Activated CD8-positive, alpha-beta memory T cell treated with anti-CD3 and anti-CD28 coated beads, Interleukin-2, amount 50 U/mL, for 4 hours (primary cell): Measurements from ENCODE around the gene SHISA6.

ENCODE experiments used
- DNase-seq: peaks from one replicate; pipeline ENCODE4 v3.0.0-alpha.2; 2020

SHISA6 gene

GRCh38 chr17:11363565-11364117 lies 122.6 kb downstream of the SHISA6 start:
- no peak for DNase-seq

DNA sequence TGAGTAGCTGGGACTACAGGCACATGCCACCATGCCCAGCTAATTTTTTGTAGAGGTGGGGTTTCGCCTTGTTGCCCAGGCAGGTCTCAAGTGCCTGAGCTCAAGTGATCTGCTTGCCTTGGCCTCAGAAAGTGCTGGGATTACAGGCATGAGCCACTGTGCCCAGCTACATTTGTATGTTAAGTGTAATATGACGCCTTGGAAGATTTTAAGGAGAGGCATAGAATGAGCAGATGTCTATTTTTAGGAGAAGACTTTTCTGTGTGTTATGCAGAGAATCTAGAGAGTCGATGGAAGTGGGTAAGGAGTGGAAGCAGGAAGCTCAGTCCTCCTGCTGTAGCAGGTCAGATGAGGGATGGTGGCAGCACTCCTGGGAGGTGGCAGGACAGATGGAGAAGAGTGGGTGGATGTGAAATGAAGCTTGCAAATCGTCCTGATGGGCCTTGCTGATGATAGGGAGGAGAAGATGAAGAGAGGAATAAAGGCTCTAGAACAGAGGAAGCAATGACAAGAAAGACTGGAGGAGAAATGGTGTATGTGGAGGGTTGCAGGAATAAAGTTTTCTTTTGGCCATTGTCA lies 125.3 kb downstream of the SHISA6 start:
- no peak for DNase-seq

GRCh38 chr17:11369575-11369974 lies 128.6 kb downstream of the SHISA6 start:
- no peak for DNase-seq

DNA sequence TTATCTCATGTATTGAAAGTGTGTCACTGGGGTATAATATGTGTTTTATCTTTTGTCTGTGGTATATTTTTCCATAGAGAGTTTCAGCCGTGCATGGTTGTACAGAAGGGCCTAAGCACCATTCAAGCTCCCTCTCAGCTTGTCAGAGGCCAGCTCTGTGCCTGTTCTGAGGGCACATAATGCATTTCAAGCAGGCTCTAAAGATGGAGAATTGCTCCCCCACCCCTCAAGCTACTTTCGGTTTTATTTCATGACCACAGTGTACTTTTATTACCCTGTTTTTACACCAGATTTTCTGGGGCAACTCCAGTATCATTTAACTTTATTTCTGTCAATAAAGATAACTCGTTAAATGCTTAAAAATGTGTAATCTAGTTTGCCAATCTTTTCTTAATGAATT lies 131.7 kb downstream of the SHISA6 start:
- DNase-seq = no peak

- DNase-seq = no peak
These were observed 137.5 kb downstream of the SHISA6 start for GRCh38 chr17:11378506-11378905.

DNA sequence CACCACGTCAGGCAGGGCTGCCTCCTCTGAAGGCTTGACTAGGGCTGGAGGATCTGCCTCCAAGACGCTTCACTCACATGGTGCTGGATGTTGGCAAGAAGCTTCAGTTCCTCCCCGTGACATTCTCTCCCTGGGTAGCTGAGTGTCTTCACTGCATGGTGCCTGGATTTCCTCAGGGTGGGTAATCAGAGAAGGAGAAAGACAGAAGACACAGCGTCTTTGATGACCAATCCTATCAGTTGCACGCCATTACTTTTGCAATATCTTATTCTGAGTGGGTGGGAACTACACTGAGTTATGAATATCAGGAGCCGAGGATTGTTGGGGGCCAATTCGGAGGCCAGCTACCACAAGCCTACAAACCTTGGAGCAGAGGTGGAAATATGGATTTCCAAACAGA lies 139.7 kb downstream of the SHISA6 start:
- no peak for DNase-seq

- DNase-seq = no peak
These were observed 142.1 kb downstream of the SHISA6 start for GRCh38 chr17:11383157-11383556.

GRCh38 chr17:11384131-11384530 lies 143.1 kb downstream of the SHISA6 start:
- DNase-seq = no peak

DNA sequence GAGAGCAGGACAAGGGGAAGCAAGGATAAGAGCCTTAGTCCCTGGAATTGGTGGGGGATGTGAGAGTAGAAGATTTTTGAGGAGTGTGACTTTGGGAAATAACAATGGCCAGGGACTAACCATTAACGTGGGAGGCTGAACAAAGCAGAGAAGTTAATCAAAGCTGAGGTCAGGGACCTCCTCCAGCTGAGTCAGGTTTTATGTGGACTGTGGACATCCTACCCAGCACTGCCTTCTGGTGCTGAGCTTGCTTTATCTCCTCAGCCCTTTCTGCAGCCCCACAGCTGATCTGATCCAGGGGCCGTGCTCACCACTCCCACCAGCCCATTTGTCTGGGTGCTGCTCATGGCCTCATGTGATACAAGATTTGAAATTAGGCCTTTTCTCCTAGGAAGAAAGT lies 146.6 kb downstream of the SHISA6 start:
- no peak for DNase-seq

DNA sequence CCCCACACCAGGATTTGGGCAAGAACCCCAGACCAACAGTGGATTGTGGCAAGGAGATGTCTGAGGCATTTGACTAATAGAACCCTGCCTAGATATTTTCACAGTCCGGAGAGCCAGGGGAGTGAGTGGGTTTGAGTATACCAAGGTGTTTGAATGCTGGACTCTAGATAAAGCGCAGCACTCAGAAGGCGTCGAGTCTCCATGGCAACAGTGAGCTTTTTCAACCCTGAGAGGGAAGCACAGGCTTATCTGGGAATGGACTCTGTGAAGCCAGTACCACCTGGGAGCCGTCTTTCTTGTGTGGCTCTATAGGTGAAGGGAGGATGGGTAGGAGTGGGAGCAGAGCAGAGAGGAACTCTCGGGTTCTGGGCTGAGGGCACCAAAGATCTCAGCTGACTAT lies 147.0 kb downstream of the SHISA6 start:
- DNase-seq = no peak

DNA sequence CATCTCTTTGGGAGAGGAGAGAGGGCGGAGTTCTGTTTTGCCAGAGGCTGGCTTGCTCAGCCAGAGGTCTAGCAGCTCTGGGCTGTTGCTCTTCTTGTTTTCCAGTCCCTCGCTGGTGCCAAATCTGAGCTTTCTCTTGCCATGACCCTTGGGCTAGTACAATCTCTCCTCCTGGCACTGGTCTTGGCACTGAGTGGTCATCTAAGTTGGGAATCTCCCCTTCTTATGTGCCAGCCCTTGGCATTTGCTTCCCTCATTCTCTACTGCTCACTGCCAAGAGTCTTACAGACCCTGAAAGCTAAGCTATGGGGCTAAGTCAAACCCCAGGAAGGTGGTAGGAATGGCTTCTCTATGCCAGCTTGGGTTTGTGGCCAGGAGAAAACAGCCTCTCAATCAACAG lies 148.6 kb downstream of the SHISA6 start:
- DNase-seq = no peak

DNA sequence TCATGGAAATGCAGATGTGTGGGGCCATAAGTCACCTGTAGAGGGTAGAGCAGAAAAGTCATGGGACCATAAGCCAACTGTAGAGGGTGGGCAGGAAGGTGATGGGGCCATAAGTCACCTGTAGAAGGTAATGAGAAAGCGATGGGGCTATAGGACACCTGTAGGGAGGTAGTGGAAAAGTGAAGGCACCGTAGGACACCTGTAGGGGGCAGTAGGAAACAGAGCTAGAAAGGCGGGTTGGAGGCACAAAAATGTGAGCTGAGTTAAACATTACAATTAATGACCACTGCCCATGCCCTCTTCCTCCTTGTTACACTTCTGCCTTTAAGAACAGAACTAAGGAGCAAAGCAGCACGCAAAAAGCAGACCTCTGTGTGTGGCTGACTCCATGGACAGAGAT lies 150.1 kb downstream of the SHISA6 start:
- no peak for DNase-seq

DNA sequence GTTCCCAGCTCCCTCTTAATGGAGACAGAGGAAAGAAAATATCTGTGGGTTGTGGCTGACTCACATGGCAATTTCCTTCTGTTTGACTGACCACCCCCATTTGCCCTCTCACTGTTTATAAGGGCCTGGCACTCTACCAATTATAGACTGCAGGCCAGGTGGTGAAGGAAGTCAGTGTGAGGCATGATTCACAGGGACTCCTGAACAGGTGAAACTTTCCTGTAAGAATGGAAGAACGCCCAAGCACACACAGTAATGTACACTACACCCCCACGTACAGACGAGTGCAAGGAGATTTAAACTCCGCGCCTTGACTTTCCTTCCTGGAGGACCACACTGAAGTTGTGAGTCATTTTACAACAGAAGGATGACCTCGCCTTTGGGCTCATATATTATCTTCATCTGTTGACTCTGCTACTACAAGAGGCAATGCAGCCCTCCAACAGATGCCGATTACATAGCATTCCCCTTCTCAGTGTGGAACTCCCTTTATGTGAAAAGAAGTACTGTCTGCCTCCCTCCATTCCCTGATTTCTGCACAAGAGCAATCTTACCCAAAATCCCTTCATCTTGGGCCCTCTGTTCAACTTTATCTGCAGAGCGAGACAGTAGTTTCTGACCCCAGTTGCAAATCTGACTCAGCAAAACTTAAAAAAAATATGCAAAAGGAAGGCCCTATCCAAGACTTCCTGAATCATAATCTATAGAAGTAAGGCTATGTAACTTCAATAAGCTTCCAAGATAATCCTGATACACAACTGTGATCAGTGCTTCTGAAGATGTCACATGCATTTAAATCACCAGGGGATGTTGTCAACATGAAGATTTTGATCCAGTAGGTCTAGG lies 163.6 kb downstream of the SHISA6 start:
- no peak for DNase-seq

- DNase-seq = no peak
These were observed 165.7 kb downstream of the SHISA6 start for GRCh38 chr17:11406716-11407115.

DNA sequence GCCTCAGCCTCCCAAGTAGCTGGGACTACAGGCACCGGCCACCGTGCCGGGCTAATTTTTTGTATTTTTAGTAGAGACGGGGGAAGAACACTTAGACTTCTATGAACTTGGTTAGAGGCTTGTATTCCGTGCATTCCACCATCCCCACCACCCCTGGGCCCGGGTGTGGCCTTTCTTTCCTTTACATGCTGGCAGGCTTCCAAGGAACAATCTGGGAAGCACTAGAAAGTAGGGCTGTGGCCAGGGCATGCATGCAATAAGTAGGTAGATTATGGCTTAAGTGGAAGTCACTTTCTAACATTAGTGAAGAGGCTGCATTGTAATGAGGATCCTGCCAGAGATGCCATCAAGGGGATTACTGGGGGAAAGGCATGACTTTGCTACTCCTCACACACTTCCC lies 171.6 kb downstream of the SHISA6 start:
- no peak for DNase-seq

DNA sequence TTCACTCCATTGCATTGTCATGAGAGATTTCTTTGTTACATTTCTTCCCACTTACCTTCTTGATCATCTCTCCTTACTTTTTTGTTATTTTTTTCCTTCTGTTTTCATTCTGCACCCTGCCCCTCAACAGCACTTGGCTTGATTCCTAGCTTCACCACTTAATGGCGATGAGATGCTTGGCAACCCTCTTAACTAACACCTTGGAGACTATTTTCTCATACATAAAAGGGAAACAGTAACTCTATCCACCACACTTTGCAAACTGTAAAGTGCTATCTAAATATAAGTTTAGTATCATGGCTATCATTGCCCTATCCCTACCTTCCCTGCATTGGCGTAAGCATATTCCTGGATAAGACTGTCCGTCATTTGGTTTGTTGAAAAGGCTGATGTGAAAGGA lies 177.3 kb downstream of the SHISA6 start:
- DNase-seq = no peak

GRCh38 chr17:11430751-11431150 lies 189.7 kb downstream of the SHISA6 start:
- DNase-seq = no peak

DNA sequence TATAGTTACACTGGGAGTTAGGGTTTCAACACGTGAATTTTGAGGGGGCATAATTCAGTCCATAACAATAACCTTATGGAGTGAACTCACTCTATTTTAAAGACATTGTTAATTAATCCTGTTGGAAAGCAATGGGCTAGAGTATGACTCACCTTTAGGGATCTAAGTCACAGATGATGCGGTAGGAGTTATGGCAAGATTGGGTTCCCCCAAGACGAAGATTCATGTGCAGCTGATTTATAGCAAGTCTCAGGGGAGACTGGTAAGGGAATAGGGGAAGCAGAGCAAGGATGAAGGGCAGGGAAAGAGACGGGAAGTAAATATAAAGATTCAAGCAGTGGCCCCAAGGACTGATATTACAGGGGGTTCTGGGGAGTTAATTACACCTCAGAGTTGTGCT lies 197.7 kb downstream of the SHISA6 start:
- no peak for DNase-seq

- DNase-seq = no peak
These were observed 200.0 kb downstream of the SHISA6 start for GRCh38 chr17:11441004-11441403.

- no peak for DNase-seq
These were observed 205.3 kb downstream of the SHISA6 start for GRCh38 chr17:11446316-11446715.

- no peak for DNase-seq
These were observed 213.1 kb downstream of the SHISA6 start for GRCh38 chr17:11454096-11454495.

DNA sequence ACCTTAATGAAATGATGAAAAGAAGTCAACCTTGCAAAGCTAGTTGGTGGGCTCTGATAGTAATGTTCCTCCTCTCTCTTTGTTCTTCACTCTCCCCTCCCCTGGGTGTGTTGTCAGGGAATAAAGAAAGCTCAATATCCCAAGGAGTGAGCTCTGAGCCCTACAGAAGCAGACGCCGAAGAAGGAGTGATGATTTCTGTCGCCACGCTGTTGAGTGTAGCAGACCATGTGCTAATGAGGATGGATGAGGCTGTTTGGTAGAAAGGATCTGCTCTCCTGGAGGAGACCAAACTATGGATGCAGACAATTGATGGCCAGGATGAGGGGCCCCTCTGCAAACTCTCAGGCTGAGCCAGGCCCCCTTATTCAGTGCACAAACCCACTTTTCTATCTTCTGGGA lies 217.3 kb downstream of the SHISA6 start:
- no peak for DNase-seq

DNA sequence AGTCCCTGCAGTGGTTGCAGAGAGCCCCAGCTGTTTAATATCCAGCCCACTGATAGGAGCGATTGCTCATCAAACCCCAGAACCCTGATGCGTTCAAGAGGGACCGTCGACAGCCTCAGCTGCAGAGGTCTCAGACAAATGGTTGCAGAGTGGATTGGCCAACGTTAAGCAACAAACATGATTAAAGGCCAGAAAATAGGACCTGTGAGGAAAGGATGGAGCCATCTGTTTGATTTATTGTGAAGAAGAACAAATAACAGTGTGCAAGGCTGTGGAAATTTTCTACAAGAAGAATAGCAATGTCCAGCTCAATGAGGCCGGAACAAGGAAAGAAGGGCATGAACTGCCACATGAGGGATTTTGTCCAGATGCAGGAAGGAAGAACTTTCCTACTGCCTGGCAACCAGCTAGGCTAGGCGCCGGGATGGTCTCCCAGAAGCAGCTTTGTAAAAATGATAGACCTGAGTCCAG lies 218.9 kb downstream of the SHISA6 start:
- no peak for DNase-seq

DNA sequence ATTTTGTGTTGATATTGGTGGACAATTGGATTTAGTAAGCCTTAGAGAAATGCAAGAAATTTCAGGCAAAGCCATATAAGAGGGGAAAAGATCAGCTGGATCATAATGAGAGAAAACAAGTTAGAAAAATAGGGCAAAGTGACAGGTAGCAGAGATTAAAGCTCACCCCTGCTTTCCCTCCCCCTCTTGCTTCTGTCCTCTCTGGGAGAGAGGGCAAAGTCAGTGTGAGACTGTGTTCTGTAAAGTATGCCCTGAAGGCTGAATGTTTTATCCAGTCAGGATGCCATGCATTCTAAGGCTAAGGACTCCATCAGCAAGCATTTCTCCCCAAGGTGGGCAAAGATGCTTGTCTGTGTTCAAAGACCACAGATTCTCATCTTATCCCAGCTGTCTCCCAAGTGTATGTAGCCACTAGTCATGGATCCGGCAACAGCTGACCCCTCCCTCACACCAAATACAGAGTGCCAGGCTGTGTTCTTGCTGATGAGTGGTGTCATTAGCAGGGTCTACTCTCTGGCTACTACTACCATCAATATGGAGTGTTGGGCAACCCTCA lies 221.1 kb downstream of the SHISA6 start:
- DNase-seq = no peak
